Activated CD8-positive, alpha-beta memory T cell treated with anti-CD3 and anti-CD28 coated beads, Interleukin-2, amount 50 U/mL, for 48 hours (primary cell): Measurements from ENCODE around the gene PMVK.

Experiments used
- DNase-seq: peaks from one replicate; pipeline ENCODE4 v3.0.0-alpha.2; 2020

PMVK gene

GRCh38 chr1:154964359-154964758 is 27.8 kb upstream of the PMVK start:
- DNase-seq = no peak

- DNase-seq = no peak
Observed at GRCh38 chr1:154963643-154964042, 27.1 kb upstream of the PMVK start.

- no peak for DNase-seq
Observed at GRCh38 chr1:154962795-154963330, 26.3 kb upstream of the PMVK start.

GRCh38 chr1:154962156-154962749 is 25.7 kb upstream of the PMVK start:
- DNase-seq = no peak

GRCh38 chr1:154961207-154962155 is 25.0 kb upstream of the PMVK start, which contains the start of gene PYGO2:
Gene PYGO2 (minus strand): TSS chr1:154961782. CDS start chr1:154961576, 206 bp downstream.
- DNase-seq = peak; percentile 91

- DNase-seq = no peak
Observed at GRCh38 chr1:154960446-154961136, 24.1 kb upstream of the PMVK start.

GRCh38 chr1:154959426-154959780 is 22.9 kb upstream of the PMVK start:
- DNase-seq = no peak

GRCh38 chr1:154958681-154959425 is 22.3 kb upstream of the PMVK start:
- no peak for DNase-seq

GRCh38 chr1:154958036-154958435 is 21.5 kb upstream of the PMVK start:
- no peak for DNase-seq

- DNase-seq = no peak
Observed at GRCh38 chr1:154957091-154957657, 20.7 kb upstream of the PMVK start.

- no peak for DNase-seq
Observed at GRCh38 chr1:154956544-154956941, 20.0 kb upstream of the PMVK start.

- peak; percentile 76 for DNase-seq
Observed at GRCh38 chr1:154955718-154956543, 19.4 kb upstream of the PMVK start, which contains the start of gene PBXIP1. Gene PBXIP1 (minus strand): TSS chr1:154956099. CDS start chr1:154953721, 2,378 bp downstream.

GRCh38 chr1:154955039-154955717 is 18.7 kb upstream of the PMVK start:
- DNase-seq = peak; percentile 83

GRCh38 chr1:154954541-154954940 is 18.0 kb upstream of the PMVK start:
- no peak for DNase-seq

- no peak for DNase-seq
Observed at GRCh38 chr1:154953611-154954038, 17.1 kb upstream of the PMVK start.

GRCh38 chr1:154952664-154953063 is 16.1 kb upstream of the PMVK start:
- DNase-seq = no peak

GRCh38 chr1:154951901-154952657 is 15.6 kb upstream of the PMVK start:
- DNase-seq = peak; percentile 79

- DNase-seq = no peak
Observed at GRCh38 chr1:154948079-154948478, 11.6 kb upstream of the PMVK start.

- no peak for DNase-seq
Observed at GRCh38 chr1:154945962-154946850, 9.7 kb upstream of the PMVK start.
